ENCODE data around the gene CAMTA1. TPM values are rescaled to one million over a fixed set of nuclear protein-coding genes. Genes with fewer than 3 reads are reported as not detected.
A peak's percentile ranks its signal among the peaks of the same experiment; 100 is the strongest.

The CAMTA1 gene
- total and polyA plus RNA-seq, 4 donors = 18.0 to 93.5 (median 35.8) TPM

GRCh38 chr1:6912518-6912917, 127.3 kb downstream of the CAMTA1 start:
- WGBS = 82% methylated on average over 9 of the region's 9 CpGs
- no peak for DNase-seq (ENCODE audit: low spot score)
- Histone ChIP-seq H3K4me3 (ENCODE audit: low read depth in 1 of 3, low read length in 3 of 3) (no peak overlapping the region), H3K9ac (ENCODE audit: low read depth in 1 of 2, low read length in 2 of 2) (no peak overlapping the region), H3K4me1 (ENCODE audit: control insufficient read depth in 4 of 4, insufficient read depth in 4 of 4, low read length in 3 of 4) (peaks cover 0 to 6% (median 0%) of the 10 kb centered on the region in 4 donors), H3K27me3 (ENCODE audit: control insufficient read depth in 4 of 4, insufficient read depth in 4 of 4, low read length in 3 of 4) (no peaks in the 10 kb centered on the region), H3K27ac (ENCODE audit: low read depth in 1 of 2, low read length in 2 of 2) (no peak overlapping the region), H3K36me3 (ENCODE audit: control insufficient read depth in 4 of 4, insufficient read depth in 3 of 4, low read depth in 1 of 4, low read length in 3 of 4) (no peaks in the 10 kb centered on the region), H3K9me3 (ENCODE audit: control insufficient read depth in 4 of 4, low read length in 3 of 4) (no peaks in the 10 kb centered on the region)
- TF ChIP-seq ZBTB33 (IDR thresholded peaks at IDR 0.05) (no peak), RXRA (IDR thresholded peaks at IDR 0.05) (no peak), FOXA1 (IDR thresholded peaks at IDR 0.05) (no peak), REST (IDR thresholded peaks at IDR 0.05) (no peak), JUND (IDR thresholded peaks at IDR 0.05) (no peak), NR2F2 (IDR thresholded peaks at IDR 0.05) (no peak), ATF3 (IDR thresholded peaks at IDR 0.05) (no peak), EGR1 (IDR thresholded peaks at IDR 0.05; ENCODE audit: low read depth in 2 of 2) (no peak), SP1 (IDR thresholded peaks at IDR 0.05) (no peak), MAX (IDR thresholded peaks at IDR 0.05) (no peak), FOXA2 (IDR thresholded peaks at IDR 0.05) (no peak), HNF4G (IDR thresholded peaks at IDR 0.05) (no peak)

- H3K4me3 ChIP-seq (ENCODE audit: low read depth in 1 of 3, low read length in 3 of 3) = no peak overlapping the region
- H3K9ac ChIP-seq (ENCODE audit: low read depth in 1 of 2, low read length in 2 of 2) = no peak overlapping the region
- no peak for DNase-seq (ENCODE audit: low spot score)
- TF ChIP-seq NR2F2 (IDR thresholded peaks at IDR 0.05) (peak; percentile 11), RAD21 (IDR thresholded peaks at IDR 0.05) (no peak)
- H3K27ac ChIP-seq (ENCODE audit: low read depth in 1 of 2, low read length in 2 of 2) = no peak overlapping the region
- no peaks in the 10 kb centered on the region for H3K27me3 ChIP-seq (ENCODE audit: control insufficient read depth in 4 of 4, insufficient read depth in 4 of 4, low read length in 3 of 4)
- no peaks in the 10 kb centered on the region for H3K9me3 ChIP-seq (ENCODE audit: control insufficient read depth in 4 of 4, low read length in 3 of 4)
- WGBS = 79% methylated on average over 5 of the region's 5 CpGs
- H3K36me3 ChIP-seq (ENCODE audit: control insufficient read depth in 4 of 4, insufficient read depth in 3 of 4, low read depth in 1 of 4, low read length in 3 of 4) = no peaks in the 10 kb centered on the region
- peaks cover 0 to 6% (median 0%) of the 10 kb centered on the region in 4 donors for H3K4me1 ChIP-seq (ENCODE audit: control insufficient read depth in 4 of 4, insufficient read depth in 4 of 4, low read length in 3 of 4)
Measured at GRCh38 chr1:6913086-6913485, 127.8 kb downstream of the CAMTA1 start.

GRCh38 chr1:6914706-6915105, 129.5 kb downstream of the CAMTA1 start:
- H3K27ac ChIP-seq (ENCODE audit: low read depth in 1 of 2, low read length in 2 of 2) = no peak overlapping the region
- H3K4me1 ChIP-seq (ENCODE audit: control insufficient read depth in 4 of 4, insufficient read depth in 4 of 4, low read length in 3 of 4) = peaks cover 0 to 4% (median 0%) of the 10 kb centered on the region in 4 donors
- DNase-seq (ENCODE audit: low spot score) = no peak
- H3K36me3 ChIP-seq (ENCODE audit: control insufficient read depth in 4 of 4, insufficient read depth in 3 of 4, low read depth in 1 of 4, low read length in 3 of 4) = no peaks in the 10 kb centered on the region
- no peak overlapping the region for H3K9ac ChIP-seq (ENCODE audit: low read depth in 1 of 2, low read length in 2 of 2)
- H3K9me3 ChIP-seq (ENCODE audit: control insufficient read depth in 4 of 4, low read length in 3 of 4) = no peaks in the 10 kb centered on the region
- 82% methylated on average over 9 of the region's 9 CpGs for WGBS
- H3K27me3 ChIP-seq (ENCODE audit: control insufficient read depth in 4 of 4, insufficient read depth in 4 of 4, low read length in 3 of 4) = no peaks in the 10 kb centered on the region
- H3K4me3 ChIP-seq (ENCODE audit: low read depth in 1 of 3, low read length in 3 of 3) = no peak overlapping the region
- TF ChIP-seq HNF4A (conservative IDR thresholded peaks at IDR 0.05) = no peak
- no peak for TF ChIP-seq CTCF (IDR thresholded peaks at IDR 0.05; ENCODE audit: low read depth, low read length, missing input control)
- TF ChIP-seq FOXA2 (IDR thresholded peaks at IDR 0.05) = no peak
- TF ChIP-seq GABPA (IDR thresholded peaks at IDR 0.05 in 1 of 2, conservative IDR thresholded peaks at IDR 0.05 in 1 of 2) = no peak
- TF ChIP-seq SP1 (IDR thresholded peaks at IDR 0.05) = no peak
- TF ChIP-seq REST (IDR thresholded peaks at IDR 0.05) = no peak
- no peak for TF ChIP-seq YY1 (IDR thresholded peaks at IDR 0.05)

Measured in liver (tissue), 9 donors.